Keratinocyte (primary cell): ENCODE results near the gene PLSCR1. TPM values are rescaled to one million over a fixed set of nuclear protein-coding genes. Genes with fewer than 3 reads are reported as not detected.

Experiments
- DNase-seq: peaks from one replicate; pipeline ENCODE4 v3.0.0-alpha.2; 2011; ENCODE audit warnings: low read depth, missing footprints, low spot score
- FAIRE-seq: peaks from 2 replicates; lab custom pipeline; 2011; peaks lifted over from hg19 to GRCh38; lab: Jason Lieb, UNC
- H2AFZ ChIP-seq: 2 replicates; pipeline ENCODE4 v1.6.0; 2012; ENCODE audit warnings: low read length, control low read depth, inconsistent platforms; ENCODE audit not compliant: control insufficient read depth
- H3K27ac ChIP-seq: 2 replicates; pipeline ENCODE4 v1.5.1; 2011; ENCODE audit warnings: low read length; ENCODE audit not compliant: control insufficient read depth, insufficient read depth
- H3K27me3 ChIP-seq: 3 replicates; pipeline ENCODE4 v1.6.0; 2011; ENCODE audit warnings: low read length; ENCODE audit not compliant: control insufficient read depth, insufficient read depth; ENCODE audit errors: extremely low read depth
- H3K36me3 ChIP-seq, 2 experiments: 2 replicates in 1 of 2; 3 replicates in 1 of 2; pipeline ENCODE4 v1.5.1; 2011; ENCODE audit warnings: low read length in 2 of 2, mild to moderate bottlenecking in 1 of 2; ENCODE audit not compliant: control insufficient read depth in 2 of 2, insufficient read depth in 2 of 2; ENCODE audit errors: extremely low read depth in 1 of 2
- H3K4me1 ChIP-seq: 3 replicates; pipeline ENCODE4 v1.5.1; 2011; ENCODE audit warnings: low read length; ENCODE audit not compliant: control insufficient read depth, insufficient read depth; ENCODE audit errors: extremely low read depth
- H3K4me2 ChIP-seq: 3 replicates; pipeline ENCODE4 v1.6.0; 2011; ENCODE audit warnings: low read depth, low read length; ENCODE audit not compliant: control insufficient read depth, insufficient read depth; ENCODE audit errors: extremely low read depth
- H3K4me3 ChIP-seq, 3 experiments: fragments of 200-600 bp in 1 of 3; sonication (generic) in 1 of 3; 2 replicates in 2 of 3; 3 replicates in 1 of 3; pipeline ENCODE4 v1.5.1; 2011 to 2016; ENCODE audit warnings: low read length in 3 of 3, mild to moderate bottlenecking in 3 of 3, control low read depth in 2 of 3, inconsistent platforms in 1 of 3, low read depth in 1 of 3, mixed read lengths in 1 of 3, mixed run types in 1 of 3, moderate library complexity in 1 of 3; ENCODE audit not compliant: control insufficient read depth in 2 of 3, insufficient read depth in 2 of 3; ENCODE audit errors: extremely low read depth in 1 of 3
- H3K79me2 ChIP-seq: 2 replicates; pipeline ENCODE4 v1.6.0; 2012; ENCODE audit warnings: low read length; ENCODE audit not compliant: control insufficient read depth, insufficient read depth
- H3K9ac ChIP-seq: 3 replicates; pipeline ENCODE4 v1.6.0; 2011; ENCODE audit warnings: low read length; ENCODE audit not compliant: control insufficient read depth, insufficient read depth; ENCODE audit errors: extremely low read depth
- H3K9me1 ChIP-seq: 3 replicates; pipeline ENCODE4 v1.6.0; 2011; ENCODE audit warnings: low read length; ENCODE audit not compliant: control insufficient read depth, insufficient read depth; ENCODE audit errors: extremely low read depth
- H3K9me3 ChIP-seq: 2 replicates; pipeline ENCODE4 v1.5.1; 2012; ENCODE audit warnings: low read depth, low read length; ENCODE audit not compliant: control insufficient read depth
- H4K20me1 ChIP-seq: 3 replicates; pipeline ENCODE4 v1.6.0; 2011; ENCODE audit warnings: low read length; ENCODE audit not compliant: control insufficient read depth, insufficient read depth; ENCODE audit errors: extremely low read depth
- EZH2 ChIP-seq: IDR thresholded peaks from one replicate; pipeline ENCODE4 v1.6.1; 2012; ENCODE audit warnings: inconsistent platforms, mild to moderate bottlenecking, low read length, moderate library complexity
- dilution Hi-C: fragments of 300-500 bp; cut with MboI; formaldehyde crosslinking; loops from one replicate; pipeline ENCODE4 v1.7.0; 2020; ENCODE audit warnings: low sequenced_read_pairs; ENCODE audit not compliant: extremely low pct_ligation_motif_present
- polyA plus RNA-seq, 5 experiments: library from polyadenylated mRNA; depleted of rRNA in 3 of 5; stranded (reverse) in 3 of 5; stranded (forward) in 1 of 5; unstranded in 1 of 5; fragments of >200 nt; gene quantifications; 1 replicate in 1 of 5; 2 replicates in 3 of 5; 3 replicates in 1 of 5; pipeline versions ENCODE4 v1.2.1 to v1.2.3, GENCODE V29; 2011 to 2012; ENCODE audit warnings: missing spikeins in 2 of 5, low read depth in 1 of 5, low replicate concordance in 1 of 5
- TF ChIP-seq, protein P1 (sequence below), 3 experiments: IDR thresholded peaks in 1 of 3; conservative IDR thresholded peaks in 1 of 3; optimal IDR thresholded peaks in 1 of 3; 2 replicates in 2 of 3; 3 replicates in 1 of 3; pipeline versions ENCODE3 to v1.5.1; 2011; ENCODE audit warnings: low read length in 3 of 3, mild to moderate bottlenecking in 3 of 3, moderate library complexity in 2 of 3, control low read depth in 1 of 3, inconsistent platforms in 1 of 3; ENCODE audit not compliant: insufficient read depth in 2 of 3; ENCODE audit errors: extremely low read depth in 1 of 3

Gene PLSCR1
- polyA plus RNA-seq, 1 donor (not counting 4 experiments of a cell fraction or from before 2014, with no cell fraction given) = 77.6 TPM

DNA sequence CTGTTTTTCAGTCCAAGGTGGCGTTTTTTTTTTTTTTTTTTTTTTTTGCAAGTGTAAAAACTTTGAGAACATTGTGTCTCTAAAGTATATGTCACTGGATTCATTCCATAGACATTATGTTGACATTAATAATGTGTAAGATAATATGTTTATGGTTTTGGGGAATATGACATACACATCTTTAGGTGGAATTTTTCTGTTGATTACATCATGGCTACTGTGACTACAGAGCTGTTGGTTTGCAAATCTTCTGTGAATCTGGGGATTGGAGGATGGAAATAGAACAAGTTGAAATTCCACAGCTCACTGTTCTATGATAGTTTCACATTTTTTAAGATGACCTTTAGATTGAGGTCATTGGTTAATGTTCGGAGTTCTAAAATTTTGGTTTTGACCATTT lies 50.6 kb downstream of the PLSCR1 start:
- Histone ChIP-seq H3K4me2 (no peak overlapping the region), H2AFZ (no peak overlapping the region), H3K9ac (no peak overlapping the region), H3K4me1 (no peaks in the 10 kb centered on the region), H3K27ac (no peak overlapping the region), H3K4me3 (no peak overlapping the region), H4K20me1 (no peaks in the 10 kb centered on the region), H3K79me2 (no peaks in the 10 kb centered on the region), H3K36me3 (no peaks in the 10 kb centered on the region), H3K9me1 (no peaks in the 10 kb centered on the region), H3K9me3 (no peaks in the 10 kb centered on the region), H3K27me3 (no peaks in the 10 kb centered on the region)
- DNase-seq (no peak), FAIRE-seq (no peak)
- TF ChIP-seq EZH2 = no peak
- TF ChIP-seq, protein P1, sequence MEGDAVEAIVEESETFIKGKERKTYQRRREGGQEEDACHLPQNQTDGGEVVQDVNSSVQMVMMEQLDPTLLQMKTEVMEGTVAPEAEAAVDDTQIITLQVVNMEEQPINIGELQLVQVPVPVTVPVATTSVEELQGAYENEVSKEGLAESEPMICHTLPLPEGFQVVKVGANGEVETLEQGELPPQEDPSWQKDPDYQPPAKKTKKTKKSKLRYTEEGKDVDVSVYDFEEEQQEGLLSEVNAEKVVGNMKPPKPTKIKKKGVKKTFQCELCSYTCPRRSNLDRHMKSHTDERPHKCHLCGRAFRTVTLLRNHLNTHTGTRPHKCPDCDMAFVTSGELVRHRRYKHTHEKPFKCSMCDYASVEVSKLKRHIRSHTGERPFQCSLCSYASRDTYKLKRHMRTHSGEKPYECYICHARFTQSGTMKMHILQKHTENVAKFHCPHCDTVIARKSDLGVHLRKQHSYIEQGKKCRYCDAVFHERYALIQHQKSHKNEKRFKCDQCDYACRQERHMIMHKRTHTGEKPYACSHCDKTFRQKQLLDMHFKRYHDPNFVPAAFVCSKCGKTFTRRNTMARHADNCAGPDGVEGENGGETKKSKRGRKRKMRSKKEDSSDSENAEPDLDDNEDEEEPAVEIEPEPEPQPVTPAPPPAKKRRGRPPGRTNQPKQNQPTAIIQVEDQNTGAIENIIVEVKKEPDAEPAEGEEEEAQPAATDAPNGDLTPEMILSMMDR (optimal IDR thresholded peaks at IDR 0.05 in 1 of 3, IDR thresholded peaks at IDR 0.05 in 1 of 3, conservative IDR thresholded peaks at IDR 0.05 in 1 of 3; ENCODE audit: extremely low read depth in 1 of 3, insufficient read depth in 2 of 3, low read length in 3 of 3) = no peak
- dilution Hi-C loops = no loop called here

DNA sequence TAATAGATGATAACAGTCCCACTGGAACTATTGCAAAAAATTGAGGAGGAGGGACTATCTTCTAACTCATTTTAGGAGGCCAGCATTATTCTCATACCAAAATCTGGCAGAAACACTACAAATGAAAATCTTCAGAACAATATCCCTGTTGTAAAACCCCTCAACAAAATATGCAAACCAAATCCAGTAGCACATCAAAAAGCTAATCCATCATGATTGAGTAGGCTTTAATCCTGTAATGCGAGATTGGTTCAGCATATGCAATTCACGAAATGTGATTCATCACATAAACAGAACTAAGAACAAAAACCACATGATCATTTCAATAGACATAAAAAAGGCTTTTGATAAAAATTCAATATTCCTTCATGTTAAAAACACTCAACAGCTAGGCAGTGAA lies 51.2 kb downstream of the PLSCR1 start:
- Histone ChIP-seq H3K9me3 (no peaks in the 10 kb centered on the region), H3K36me3 (no peaks in the 10 kb centered on the region), H3K79me2 (no peaks in the 10 kb centered on the region), H3K27me3 (no peaks in the 10 kb centered on the region), H3K4me3 (no peak overlapping the region), H3K4me2 (no peak overlapping the region), H3K27ac (no peak overlapping the region), H4K20me1 (no peaks in the 10 kb centered on the region), H3K4me1 (no peaks in the 10 kb centered on the region), H3K9me1 (no peaks in the 10 kb centered on the region), H3K9ac (no peak overlapping the region), H2AFZ (no peak overlapping the region)
- dilution Hi-C loops = no loop called here
- TF ChIP-seq EZH2 = no peak
- TF ChIP-seq, protein P1 (optimal IDR thresholded peaks at IDR 0.05 in 1 of 3, IDR thresholded peaks at IDR 0.05 in 1 of 3, conservative IDR thresholded peaks at IDR 0.05 in 1 of 3; ENCODE audit: extremely low read depth in 1 of 3, insufficient read depth in 2 of 3, low read length in 3 of 3) = no peak
- FAIRE-seq (no peak), DNase-seq (no peak)
